DOHH2 (cell line): ENCODE data around the gene SLC2A8.

ENCODE experiments used
- EZH2phosphoT487 ChIP-seq: fragments of 200-600 bp; sonication (generic); IDR thresholded peaks from 2 replicates; pipeline ENCODE4 v1.6.1; 2017; ENCODE audit warnings: borderline replicate concordance, mild to moderate bottlenecking, antibody characterized with exemption, low read length, moderate library complexity, mixed read lengths
- TF ChIP-seq, protein P1 (sequence below): fragments of 200-600 bp; sonication (generic); IDR thresholded peaks from one replicate; pipeline ENCODE4 v1.5.1; 2014; ENCODE audit warnings: antibody characterized with exemption, mild to moderate bottlenecking, low read depth, low read length; ENCODE audit not compliant: poor library complexity, severe bottlenecking

DNA sequence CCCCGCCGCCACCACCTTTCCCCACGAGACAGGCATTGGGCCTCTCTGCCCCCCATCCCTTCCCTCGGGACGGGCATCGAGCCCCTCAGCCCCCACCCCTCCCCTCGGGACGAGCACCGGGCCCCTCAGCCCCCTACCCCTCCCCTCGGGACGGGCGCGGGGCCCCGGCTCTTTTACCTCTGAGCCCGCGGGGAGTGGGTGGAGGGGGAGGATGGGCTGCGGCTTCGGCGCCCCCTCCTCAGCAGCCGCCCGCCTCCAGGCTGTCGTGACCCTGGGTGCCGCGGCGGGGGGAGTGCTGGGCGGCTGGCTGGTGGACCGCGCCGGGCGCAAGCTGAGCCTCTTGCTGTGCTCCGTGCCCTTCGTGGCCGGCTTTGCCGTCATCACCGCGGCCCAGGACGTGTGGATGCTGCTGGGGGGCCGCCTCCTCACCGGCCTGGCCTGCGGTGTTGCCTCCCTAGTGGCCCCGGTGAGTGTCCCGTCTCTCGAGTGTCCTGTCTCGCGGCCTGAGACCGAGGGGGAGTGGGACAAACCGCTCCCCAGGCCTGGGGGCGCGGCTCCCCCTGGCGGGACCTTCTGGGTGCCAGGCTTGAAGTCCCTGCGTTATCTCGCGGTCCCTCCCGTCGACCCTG lies 791 bp downstream of the SLC2A8 start:
- TF ChIP-seq, protein P1, sequence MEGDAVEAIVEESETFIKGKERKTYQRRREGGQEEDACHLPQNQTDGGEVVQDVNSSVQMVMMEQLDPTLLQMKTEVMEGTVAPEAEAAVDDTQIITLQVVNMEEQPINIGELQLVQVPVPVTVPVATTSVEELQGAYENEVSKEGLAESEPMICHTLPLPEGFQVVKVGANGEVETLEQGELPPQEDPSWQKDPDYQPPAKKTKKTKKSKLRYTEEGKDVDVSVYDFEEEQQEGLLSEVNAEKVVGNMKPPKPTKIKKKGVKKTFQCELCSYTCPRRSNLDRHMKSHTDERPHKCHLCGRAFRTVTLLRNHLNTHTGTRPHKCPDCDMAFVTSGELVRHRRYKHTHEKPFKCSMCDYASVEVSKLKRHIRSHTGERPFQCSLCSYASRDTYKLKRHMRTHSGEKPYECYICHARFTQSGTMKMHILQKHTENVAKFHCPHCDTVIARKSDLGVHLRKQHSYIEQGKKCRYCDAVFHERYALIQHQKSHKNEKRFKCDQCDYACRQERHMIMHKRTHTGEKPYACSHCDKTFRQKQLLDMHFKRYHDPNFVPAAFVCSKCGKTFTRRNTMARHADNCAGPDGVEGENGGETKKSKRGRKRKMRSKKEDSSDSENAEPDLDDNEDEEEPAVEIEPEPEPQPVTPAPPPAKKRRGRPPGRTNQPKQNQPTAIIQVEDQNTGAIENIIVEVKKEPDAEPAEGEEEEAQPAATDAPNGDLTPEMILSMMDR = peak; percentile 68
- no peak for TF ChIP-seq EZH2phosphoT487
